HepG2 (cell line): Measurements from ENCODE around the gene APOD. TPM values are rescaled to one million over a fixed set of nuclear protein-coding genes. Genes with fewer than 3 reads are reported as not detected.

Source experiments
- ATAC-seq: fragments of 200-7000 bp; cut with Tn5 transposase; 3 replicates; pipeline ENCODE4 v1.9.1; 2020; ENCODE audit warnings: mild to moderate bottlenecking, moderate library complexity
- BruUV-seq: library from RNA; stranded (reverse); fragments of 400-500 nt; replicated peaks from 2 replicates; lab custom pipeline; 2021; lab: Mats Ljungman, UMichigan
- CTCF ChIA-PET: fragments of 300-600 bp; formaldehyde crosslinking; extraction: SDS; loops from one replicate; lab custom pipeline; 2021; ENCODE audit warnings: low total read pairs, inconsistent platforms, low intra/inter-chr PET ratio; lab: Yijun Ruan, JAX
- POLR2A ChIA-PET: fragments of 350-600 bp; sonication (Branson Sonifier 250); formaldehyde crosslinking; loops from one replicate; lab custom pipeline; 2020; ENCODE audit warnings: antibody characterized with exemption, inconsistent platforms; lab: Yijun Ruan, JAX
- DNase-seq: peaks from one replicate; pipeline ENCODE4 v3.0.0-alpha.2; 2015; ENCODE audit warnings: low spot score
- FAIRE-seq: peaks from 3 replicates; lab custom pipeline; 2011; peaks lifted over from hg19 to GRCh38; lab: Jason Lieb, UNC
- H2AFZ ChIP-seq: one replicate; pipeline ENCODE4 v1.6.1; 2011; ENCODE audit warnings: low read length, inconsistent platforms
- H3K27ac ChIP-seq: fragments of 300-600 bp; 3 replicates; pipeline ENCODE4 v1.8.0; 2011; ENCODE audit warnings: mixed run types, mild to moderate bottlenecking, mixed read lengths, low read length, inconsistent platforms; ENCODE audit not compliant: insufficient read depth; ENCODE audit errors: extremely low read length
- H3K27me3 ChIP-seq, 2 experiments: fragments of 200-600 bp in 1 of 2; 2 replicates in 1 of 2; 3 replicates in 1 of 2; pipeline versions ENCODE4 v1.6.0 to v1.8.0; 2011; ENCODE audit warnings: low read length in 2 of 2, mild to moderate bottlenecking in 2 of 2, moderate library complexity in 2 of 2, inconsistent platforms in 1 of 2; ENCODE audit not compliant: insufficient read depth in 2 of 2, control insufficient read depth in 1 of 2
- H3K36me3 ChIP-seq, 2 experiments: fragments of 200-600 bp in 1 of 2; replicated peaks in 1 of 2; 2 replicates in 1 of 2; 3 replicates in 1 of 2; pipeline versions ENCODE4 v1.5.1 to v1.8.0; 2011; ENCODE audit warnings: low read length in 2 of 2, inconsistent platforms in 1 of 2; ENCODE audit not compliant: insufficient read depth in 2 of 2, control insufficient read depth in 1 of 2
- H3K4me1 ChIP-seq: 2 replicates; pipeline ENCODE4 v1.5.1; 2012; ENCODE audit warnings: low read length, inconsistent platforms; ENCODE audit not compliant: insufficient read depth
- H3K4me2 ChIP-seq: 2 replicates; pipeline ENCODE4 v1.6.0; 2011; ENCODE audit warnings: low read depth, low read length, inconsistent platforms
- H3K4me3 ChIP-seq, 3 experiments: fragments of 200-600 bp in 1 of 3; sonication (generic), shearing (Covaris generic) in 1 of 3; replicated peaks in 1 of 3; 2 replicates each; pipeline ENCODE4 v1.5.1; 2011 to 2016; ENCODE audit warnings: low read length in 3 of 3, inconsistent platforms in 2 of 3, low read depth in 2 of 3, mild to moderate bottlenecking in 2 of 3, control low read depth in 1 of 3, mixed read lengths in 1 of 3; ENCODE audit not compliant: insufficient read depth in 1 of 3
- H3K79me2 ChIP-seq: one replicate; pipeline ENCODE4 v1.6.1; 2011; ENCODE audit warnings: low read length, inconsistent platforms; ENCODE audit not compliant: insufficient read depth
- H3K9ac ChIP-seq: 2 replicates; pipeline ENCODE4 v1.6.0; 2011; ENCODE audit warnings: mild to moderate bottlenecking, low read depth, low read length, inconsistent platforms; ENCODE audit not compliant: insufficient read depth
- H3K9me3 ChIP-seq: 2 replicates; pipeline ENCODE4 v1.5.1; 2012; ENCODE audit warnings: mild to moderate bottlenecking, low read length
- H4K20me1 ChIP-seq: 2 replicates; pipeline ENCODE4 v1.6.0; 2011; ENCODE audit warnings: inconsistent platforms, mild to moderate bottlenecking, low read length, moderate library complexity; ENCODE audit not compliant: insufficient read depth
- CERS6 ChIP-seq: sonication (generic); formaldehyde crosslinking; IDR thresholded peaks from 2 replicates; pipeline ENCODE4 v1.5.0; 2020; ENCODE audit warnings: missing genetic modification reagents
- HMGA1 ChIP-seq: sonication (generic); formaldehyde crosslinking; conservative IDR thresholded peaks from 2 replicates; pipeline ENCODE4 v1.4.0; 2020; ENCODE audit warnings: missing genetic modification reagents
- HOXA7 ChIP-seq: sonication (generic); formaldehyde crosslinking; IDR thresholded peaks from 2 replicates; pipeline ENCODE4 v1.8.1; 2022; ENCODE audit warnings: mild to moderate bottlenecking, missing genetic modification reagents, moderate library complexity
- JUND ChIP-seq: sonication (generic); formaldehyde crosslinking; IDR thresholded peaks from 2 replicates; pipeline ENCODE4 v1.8.0; 2022; ENCODE audit warnings: mild to moderate bottlenecking, missing genetic modification reagents
- MEIS1 ChIP-seq: sonication (generic); formaldehyde crosslinking; IDR thresholded peaks from 2 replicates; pipeline ENCODE4 v1.9.0; 2021; ENCODE audit warnings: mild to moderate bottlenecking, missing genetic modification reagents, moderate library complexity, borderline replicate concordance
- MTA3 ChIP-seq: sonication (generic); formaldehyde crosslinking; IDR thresholded peaks from 2 replicates; pipeline ENCODE4 v1.4.0; 2020; ENCODE audit warnings: missing genetic modification reagents
- NBN ChIP-seq: fragments of 450-650 bp; conservative IDR thresholded peaks from 2 replicates; pipeline ENCODE4 v1.6.1; 2017
- PAX8 ChIP-seq: sonication (generic); formaldehyde crosslinking; IDR thresholded peaks from 2 replicates; pipeline ENCODE4 v1.8.0; 2022; ENCODE audit warnings: mild to moderate bottlenecking, missing genetic modification reagents, borderline replicate concordance
- PRPF4 ChIP-seq: fragments of 200-400 bp; formaldehyde crosslinking; IDR thresholded peaks from 2 replicates; pipeline ENCODE4 v1.6.1; 2016; ENCODE audit warnings: low read length, low read depth; ENCODE audit not compliant: poor library complexity, severe bottlenecking
- TEAD3 ChIP-seq: optimal IDR thresholded peaks from 2 replicates; pipeline ENCODE3; 2016; ENCODE audit warnings: borderline replicate concordance
- ZBTB25 ChIP-seq: IDR thresholded peaks from 2 replicates; pipeline ENCODE4 v1.6.1; 2018; ENCODE audit warnings: missing genetic modification reagents
- ZFP1 ChIP-seq: IDR thresholded peaks from 2 replicates; pipeline ENCODE4 v1.6.1; 2016
- ZNF333 ChIP-seq: sonication (generic); formaldehyde crosslinking; IDR thresholded peaks from 2 replicates; pipeline ENCODE4 v1.4.0; 2020; ENCODE audit warnings: mild to moderate bottlenecking, missing genetic modification reagents, borderline replicate concordance
- ZNF33A ChIP-seq: sonication (generic); formaldehyde crosslinking; IDR thresholded peaks from 2 replicates; pipeline ENCODE4 v1.5.1; 2020; ENCODE audit warnings: missing genetic modification reagents, mild to moderate bottlenecking, moderate library complexity, borderline replicate concordance
- ZNF451 ChIP-seq: sonication (generic); formaldehyde crosslinking; IDR thresholded peaks from 2 replicates; pipeline ENCODE4 v1.5.0; 2020; ENCODE audit warnings: mild to moderate bottlenecking, missing genetic modification reagents
- ZNF704 ChIP-seq: sonication (generic); formaldehyde crosslinking; IDR thresholded peaks from 2 replicates; pipeline ENCODE4 v1.8.1; 2023; ENCODE audit warnings: mild to moderate bottlenecking, inconsistent platforms, moderate library complexity, missing genetic modification reagents, borderline replicate concordance
- WGBS: methylation state at CpG from one replicate; pipeline ENCODE4 v1.1.6; 2017; ENCODE audit warnings: low lambda C conversion rate; 5-methylcytosine and 5-hydroxymethylcytosine counted together
- in situ Hi-C: cut with HindIII; loops from 2 replicates; pipeline ENCODE4 v1.10.0; 2017; ENCODE audit warnings: low pct_unique_long_range_greater_than_20kb; ENCODE audit not compliant: extremely low pct_ligation_motif_present
- intact Hi-C: fragments of 100-400 bp; cut with micrococcal nuclease; formaldehyde crosslinking; loops from one replicate; pipeline ENCODE4 v1.10.0; 2022; ENCODE audit not compliant: unreplicated experiment
- polyA plus RNA-seq, 8 experiments: library from polyadenylated mRNA; depleted of rRNA in 3 of 8; stranded (reverse) in 7 of 8; unstranded in 1 of 8; fragments of >200 nt; fragmentation: Illumina TruSeq in 4 of 8; extraction: Trizol in 4 of 8; gene quantifications; 2 replicates each; pipeline versions ENCODE4 v1.2.1 to v1.2.3, GENCODE V29; 2011 to 2016; ENCODE audit warnings: low read depth in 4 of 8, missing spikeins in 1 of 8, mixed read lengths in 1 of 8; ENCODE audit not compliant: insufficient read depth in 1 of 8
- total RNA-seq, 5 experiments: library from RNA; depleted of rRNA; stranded (reverse); fragments of >200 nt; fragmentation: Illumina TruSeq; extraction: Trizol; gene quantifications; 2 replicates each; pipeline ENCODE4 v1.2.3, GENCODE V29; 2016; ENCODE audit warnings: low read depth in 1 of 5
- TF ChIP-seq, protein P1 (sequence below): IDR thresholded peaks from 2 replicates; pipeline ENCODE4 v1.6.1; 2016; ENCODE audit warnings: low read depth, borderline replicate concordance
- TF ChIP-seq, protein P2 (sequence below): sonication (generic); formaldehyde crosslinking; IDR thresholded peaks from 2 replicates; pipeline ENCODE4 v1.5.0; 2020; ENCODE audit warnings: mild to moderate bottlenecking, missing genetic modification reagents
- TF ChIP-seq, protein P3 (sequence below): sonication (generic); formaldehyde crosslinking; IDR thresholded peaks from 2 replicates; pipeline ENCODE4 v1.4.0; 2020; ENCODE audit warnings: missing genetic modification reagents

APOD gene
- total and polyA plus RNA-seq, 2 of the 13 experiments (the other 11 are each of a cell fraction or from before 2014, with no cell fraction given): not detected

DNA sequence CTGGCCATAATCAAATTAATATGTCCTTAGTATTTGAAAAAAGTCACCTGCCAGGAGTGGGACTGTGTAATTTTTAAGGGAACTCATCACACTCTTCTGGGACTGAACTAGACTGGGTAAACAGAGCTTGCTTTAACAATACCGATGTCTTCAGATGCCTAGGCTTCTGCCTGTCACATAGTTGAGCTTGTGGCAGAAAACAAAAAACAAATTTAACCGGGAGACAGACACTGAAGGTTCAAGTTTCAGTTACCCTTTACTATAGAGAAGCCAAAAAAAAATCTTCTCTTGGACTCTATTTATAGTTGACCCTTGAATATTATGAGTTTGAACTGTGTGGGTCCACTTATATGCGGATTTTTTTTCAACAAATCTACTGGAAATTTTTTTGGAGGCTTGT lies 51.4 kb downstream of the APOD start:
- CTCF ChIA-PET: no interaction called here
- no peak for TF ChIP-seq CERS6 (CRISPR knock-in tag)
- TF ChIP-seq MTA3: no peak
- TF ChIP-seq PRPF4: no peak
- no peak for TF ChIP-seq HOXA7
- TF ChIP-seq ZNF333: no peak
- TF ChIP-seq ZNF704 (CRISPR knock-in tag): no peak
- TF ChIP-seq TEAD3 (CRISPR knock-in tag): no peak
- no peak for TF ChIP-seq MEIS1 (CRISPR knock-in tag)
- TF ChIP-seq, protein P1, sequence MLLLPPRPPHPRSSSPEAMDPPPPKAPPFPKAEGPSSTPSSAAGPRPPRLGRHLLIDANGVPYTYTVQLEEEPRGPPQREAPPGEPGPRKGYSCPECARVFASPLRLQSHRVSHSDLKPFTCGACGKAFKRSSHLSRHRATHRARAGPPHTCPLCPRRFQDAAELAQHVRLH: no peak
- no peak for TF ChIP-seq PAX8 (CRISPR knock-in tag)
- TF ChIP-seq ZBTB25 (CRISPR knock-in tag): no peak
- TF ChIP-seq ZFP1 (CRISPR knock-in tag): no peak
- TF ChIP-seq, protein P2, sequence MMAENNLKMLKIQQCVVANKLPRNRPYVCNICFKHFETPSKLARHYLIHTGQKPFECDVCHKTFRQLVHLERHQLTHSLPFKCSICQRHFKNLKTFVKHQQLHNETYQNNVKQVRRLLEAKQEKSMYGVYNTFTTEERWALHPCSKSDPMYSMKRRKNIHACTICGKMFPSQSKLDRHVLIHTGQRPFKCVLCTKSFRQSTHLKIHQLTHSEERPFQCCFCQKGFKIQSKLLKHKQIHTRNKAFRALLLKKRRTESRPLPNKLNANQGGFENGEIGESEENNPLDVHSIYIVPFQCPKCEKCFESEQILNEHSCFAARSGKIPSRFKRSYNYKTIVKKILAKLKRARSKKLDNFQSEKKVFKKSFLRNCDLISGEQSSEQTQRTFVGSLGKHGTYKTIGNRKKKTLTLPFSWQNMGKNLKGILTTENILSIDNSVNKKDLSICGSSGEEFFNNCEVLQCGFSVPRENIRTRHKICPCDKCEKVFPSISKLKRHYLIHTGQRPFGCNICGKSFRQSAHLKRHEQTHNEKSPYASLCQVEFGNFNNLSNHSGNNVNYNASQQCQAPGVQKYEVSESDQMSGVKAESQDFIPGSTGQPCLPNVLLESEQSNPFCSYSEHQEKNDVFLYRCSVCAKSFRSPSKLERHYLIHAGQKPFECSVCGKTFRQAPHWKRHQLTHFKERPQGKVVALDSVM (CRISPR knock-in tag): no peak
- TF ChIP-seq NBN: no peak
- no peak for TF ChIP-seq ZNF33A
- TF ChIP-seq ZNF451: no peak
- TF ChIP-seq, protein P3, sequence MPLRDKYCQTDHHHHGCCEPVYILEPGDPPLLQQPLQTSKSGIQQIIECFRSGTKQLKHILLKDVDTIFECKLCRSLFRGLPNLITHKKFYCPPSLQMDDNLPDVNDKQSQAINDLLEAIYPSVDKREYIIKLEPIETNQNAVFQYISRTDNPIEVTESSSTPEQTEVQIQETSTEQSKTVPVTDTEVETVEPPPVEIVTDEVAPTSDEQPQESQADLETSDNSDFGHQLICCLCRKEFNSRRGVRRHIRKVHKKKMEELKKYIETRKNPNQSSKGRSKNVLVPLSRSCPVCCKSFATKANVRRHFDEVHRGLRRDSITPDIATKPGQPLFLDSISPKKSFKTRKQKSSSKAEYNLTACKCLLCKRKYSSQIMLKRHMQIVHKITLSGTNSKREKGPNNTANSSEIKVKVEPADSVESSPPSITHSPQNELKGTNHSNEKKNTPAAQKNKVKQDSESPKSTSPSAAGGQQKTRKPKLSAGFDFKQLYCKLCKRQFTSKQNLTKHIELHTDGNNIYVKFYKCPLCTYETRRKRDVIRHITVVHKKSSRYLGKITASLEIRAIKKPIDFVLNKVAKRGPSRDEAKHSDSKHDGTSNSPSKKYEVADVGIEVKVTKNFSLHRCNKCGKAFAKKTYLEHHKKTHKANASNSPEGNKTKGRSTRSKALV: no peak
- no peak for TF ChIP-seq JUND (CRISPR knock-in tag)
- TF ChIP-seq HMGA1 (CRISPR knock-in tag): no peak
- TF ChIP-seq, all 625 proteins: peak for 0

More for the DNA sequence above, 51.4 kb downstream of the APOD start:
- Histone ChIP-seq H3K9me3 (no peaks in the 10 kb centered on the region), H3K27me3 (no peaks in the 10 kb centered on the region), H3K4me3 (no peak overlapping the region), H3K36me3 (peaks cover 2 to 13% of the 10 kb centered on the region in 2 experiments; a peak in 4 of 5 replicates), H2AFZ (no peak overlapping the region), H3K9ac (no peak overlapping the region), H3K4me2 (no peak overlapping the region), H3K79me2 (peaks cover 70% of the 10 kb centered on the region), H4K20me1 (peaks cover 20% of the 10 kb centered on the region), H3K27ac (no peak overlapping the region), H3K4me1 (no peaks in the 10 kb centered on the region)
- DNase-seq (no peak), ATAC-seq (no peak), FAIRE-seq (no peak)
- POLR2A ChIA-PET: interaction anchor here (3.3 kb wide), 1 partner anchor 10 kb away, joined by 9 read pairs; the partner anchor contains the start of gene PPP1R2
- no TSS peak for BruUV-seq
- intact Hi-C loops: no loop called here
- in situ Hi-C loops: no loop called here
- WGBS: 89% methylated on average over 3 of the region's 3 CpGs
